Caco-2 (cell line): Measurements from ENCODE around the gene LRRC40. TPM values are rescaled to one million over a fixed set of nuclear protein-coding genes. Genes with fewer than 3 reads are reported as not detected.

Experiments
- Bru-seq: library from RNA; stranded (reverse); fragments of 400-500 nt; gene quantifications from one replicate; lab custom pipeline; 2021; lab: Mats Ljungman, UMichigan
- BruChase-seq, 2 experiments: library from RNA; stranded (reverse); fragments of 400-500 nt; gene quantifications; one replicate each; lab custom pipeline; 2021; lab: Mats Ljungman, UMichigan
- BruUV-seq: library from RNA; stranded (reverse); fragments of 400-500 nt; replicated peaks from 2 replicates; lab custom pipeline; 2021; lab: Mats Ljungman, UMichigan
- CTCF ChIA-PET: fragments of 300-600 bp; sonication (Branson Sonifier 250); formaldehyde crosslinking; loops from one replicate; lab custom pipeline; 2022; ENCODE audit warnings: antibody characterized with exemption; lab: Charles Lee
- POLR2A ChIA-PET: fragments of 300-600 bp; sonication (Branson Sonifier 250); formaldehyde crosslinking; loops from one replicate; lab custom pipeline; 2022; ENCODE audit warnings: antibody characterized with exemption; lab: Charles Lee
- DNase-seq, 2 experiments: peaks; one replicate each; pipeline versions ENCODE4 v3.0.0 to v3.0.0-alpha.2; 2020 to 2022
- H3K27me3 ChIP-seq: replicated peaks from 2 replicates; pipeline ENCODE4 v1.6.0; 2011; ENCODE audit warnings: low read length; ENCODE audit not compliant: control insufficient read depth, insufficient read depth
- H3K36me3 ChIP-seq: 2 replicates; pipeline ENCODE4 v1.5.1; 2011; ENCODE audit warnings: low read length; ENCODE audit not compliant: control insufficient read depth, insufficient read depth
- H3K4me1 ChIP-seq: fragments of 250-450 bp; sonication (Bioruptor Pico); 2 replicates; pipeline ENCODE4 v1.5.1; 2020; ENCODE audit warnings: mild to moderate bottlenecking
- H3K4me3 ChIP-seq: 2 replicates; pipeline ENCODE4 v1.5.1; 2011; ENCODE audit warnings: low read depth, mild to moderate bottlenecking, control low read depth, low read length
- H3K9me3 ChIP-seq: fragments of 250-450 bp; sonication (Bioruptor Pico); 2 replicates; pipeline ENCODE4 v1.5.1; 2020; ENCODE audit warnings: mild to moderate bottlenecking, moderate library complexity
- H3K27ac Mint-ChIP-seq: one replicate; pipeline ENCODE4 v1.8.0; 2022; ENCODE audit warnings: mixed read lengths; ENCODE audit not compliant: unreplicated experiment
- H3K27me3 Mint-ChIP-seq: one replicate; pipeline ENCODE4 v1.8.0; 2022; ENCODE audit warnings: mixed read lengths; ENCODE audit not compliant: insufficient read depth, unreplicated experiment
- H3K36me3 Mint-ChIP-seq: one replicate; pipeline ENCODE4 v1.8.0; 2022; ENCODE audit warnings: mild to moderate bottlenecking, mixed read lengths; ENCODE audit not compliant: insufficient read depth, unreplicated experiment
- H3K4me1 Mint-ChIP-seq: one replicate; pipeline ENCODE4 v1.8.0; 2022; ENCODE audit warnings: low read depth, mixed read lengths; ENCODE audit not compliant: unreplicated experiment
- H3K4me3 Mint-ChIP-seq: one replicate; pipeline ENCODE4 v1.8.0; 2022; ENCODE audit warnings: mild to moderate bottlenecking, moderate library complexity, mixed read lengths; ENCODE audit not compliant: unreplicated experiment
- H3K9me3 Mint-ChIP-seq: one replicate; pipeline ENCODE4 v1.8.0; 2022; ENCODE audit warnings: mixed read lengths; ENCODE audit not compliant: unreplicated experiment
- intact Hi-C: fragments of 100-400 bp; cut with micrococcal nuclease; formaldehyde crosslinking; loops from one replicate; pipeline ENCODE4 v1.10.0; 2022; ENCODE audit not compliant: unreplicated experiment
- long read RNA-seq: library from polyadenylated mRNA; stranded (forward); transcript quantifications from one replicate; pipeline ENCODE4 v2.0.0, GENCODE V29; 2022
- total RNA-seq: library from RNA; stranded (reverse); gene quantifications from 2 replicates; pipeline ENCODE4 v1.2.3, GENCODE V29; 2022
- TF ChIP-seq, protein P1 (sequence below), 2 experiments: fragments of 200-600 bp in 1 of 2; IDR thresholded peaks; 1 replicate in 1 of 2; 2 replicates in 1 of 2; pipeline versions ENCODE4 v1.5.1 to v1.8.0; 2011 to 2022; ENCODE audit warnings: antibody characterized with exemption in 1 of 2, control low read depth in 1 of 2, inconsistent platforms in 1 of 2, low read depth in 1 of 2, low read length in 1 of 2, mild to moderate bottlenecking in 1 of 2, moderate library complexity in 1 of 2; ENCODE audit not compliant: insufficient read depth in 1 of 2, severe bottlenecking in 1 of 2, unreplicated experiment in 1 of 2

The LRRC40 gene
- total RNA-seq = 12.2 and 15.6 TPM in 2 replicates
- Bru-seq, nascent RNA = percentile 69 among the genes with signal in this experiment
- percentile 68 among the genes with signal in this experiment for BruChase-seq, experiment 1, labeled RNA remaining after a 2-hour chase
- BruChase-seq, experiment 2, labeled RNA remaining after a 6-hour chase = percentile 68 among the genes with signal in this experiment
- long read RNA-seq, transcript LRRC40-201 (15 exons, 2,884 nt) = major isoform, 32 of 46 reads
- long read RNA-seq, partial matches to known transcripts = 0 of 46 reads
- long read RNA-seq, other reads (novel, unspliced or antisense) = 14 of 46 reads

DNA sequence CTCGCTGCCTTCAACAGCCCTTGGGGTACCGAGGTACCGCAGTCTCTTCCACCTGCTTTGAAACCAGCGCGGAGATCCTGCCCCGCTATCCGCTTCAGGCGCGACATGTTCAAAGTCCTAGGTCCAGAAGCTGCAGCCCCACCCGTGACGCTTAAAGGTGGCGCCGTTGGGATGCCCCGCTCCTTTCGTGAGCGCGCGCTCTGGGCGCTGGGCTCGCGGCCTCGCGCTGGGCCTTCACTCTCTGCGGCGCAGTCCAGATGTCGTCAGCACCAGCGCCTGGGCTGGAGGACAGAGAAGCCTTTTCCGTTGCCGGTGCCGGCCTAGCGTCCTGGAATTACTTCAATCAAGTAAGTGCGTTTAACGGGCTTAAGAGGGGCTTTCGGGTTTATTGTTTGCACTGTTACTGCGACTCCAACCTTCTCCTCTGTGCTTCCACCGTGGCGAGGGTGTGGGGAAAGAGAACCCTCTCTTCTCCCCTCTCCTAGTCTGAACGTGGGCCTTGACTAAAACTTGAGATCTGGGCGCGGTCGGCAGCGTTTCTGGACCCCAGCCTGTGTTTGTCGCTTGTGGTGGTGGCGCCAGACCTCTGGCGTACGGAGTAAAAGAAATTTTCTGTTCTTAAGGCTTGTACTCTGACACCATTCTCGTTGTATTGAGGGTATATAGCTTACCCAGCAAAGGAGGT is at the start of gene LRRC40:
Gene LRRC40, minus strand, starts transcription at position 146 of the 685 bp plus-strand sequence. Its CDS starts 39 bp downstream, at position 107.
- TF ChIP-seq, protein P1, sequence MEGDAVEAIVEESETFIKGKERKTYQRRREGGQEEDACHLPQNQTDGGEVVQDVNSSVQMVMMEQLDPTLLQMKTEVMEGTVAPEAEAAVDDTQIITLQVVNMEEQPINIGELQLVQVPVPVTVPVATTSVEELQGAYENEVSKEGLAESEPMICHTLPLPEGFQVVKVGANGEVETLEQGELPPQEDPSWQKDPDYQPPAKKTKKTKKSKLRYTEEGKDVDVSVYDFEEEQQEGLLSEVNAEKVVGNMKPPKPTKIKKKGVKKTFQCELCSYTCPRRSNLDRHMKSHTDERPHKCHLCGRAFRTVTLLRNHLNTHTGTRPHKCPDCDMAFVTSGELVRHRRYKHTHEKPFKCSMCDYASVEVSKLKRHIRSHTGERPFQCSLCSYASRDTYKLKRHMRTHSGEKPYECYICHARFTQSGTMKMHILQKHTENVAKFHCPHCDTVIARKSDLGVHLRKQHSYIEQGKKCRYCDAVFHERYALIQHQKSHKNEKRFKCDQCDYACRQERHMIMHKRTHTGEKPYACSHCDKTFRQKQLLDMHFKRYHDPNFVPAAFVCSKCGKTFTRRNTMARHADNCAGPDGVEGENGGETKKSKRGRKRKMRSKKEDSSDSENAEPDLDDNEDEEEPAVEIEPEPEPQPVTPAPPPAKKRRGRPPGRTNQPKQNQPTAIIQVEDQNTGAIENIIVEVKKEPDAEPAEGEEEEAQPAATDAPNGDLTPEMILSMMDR (IDR thresholded peaks at IDR 0.05; ENCODE audit: insufficient read depth in 1 of 2, low read depth in 1 of 2, low read length in 1 of 2, severe bottlenecking in 1 of 2, unreplicated experiment in 1 of 2) = peak in 1 of 2 experiments; percentile 11
- no peaks in the 10 kb centered on the region for H3K27me3 Mint-ChIP-seq
- H3K4me1 Mint-ChIP-seq = no peaks in the 10 kb centered on the region
- Histone ChIP-seq H3K4me1 (no peaks in the 10 kb centered on the region), H3K4me3 (peak within 1 kb of the TSS; percentile 72), H3K9me3 (no peaks in the 10 kb centered on the region), H3K36me3 (no peaks in the 10 kb centered on the region), H3K27me3 (no peaks in the 10 kb centered on the region)
- peak; percentile 92 to 93 for DNase-seq
- H3K36me3 Mint-ChIP-seq = peaks cover 11% of the 10 kb centered on the region
- POLR2A ChIA-PET = interaction anchor here (1.2 kb wide), 1 partner anchor 15 kb away, joined by 17 read pairs; the partner anchor contains the start of gene SRSF11
- intact Hi-C loops = loop anchor here (1.0 to 10.0 kb wide), 3 partner anchors 16 to 209 kb away; partner anchors contain the start of genes CTH and SRSF11
- no TSS peak for BruUV-seq
- H3K4me3 Mint-ChIP-seq = peak within 1 kb of the TSS; percentile 91
- H3K9me3 Mint-ChIP-seq = no peaks in the 10 kb centered on the region
- CTCF ChIA-PET = no interaction called here
- peak within 1 kb of the TSS; percentile 96 for H3K27ac Mint-ChIP-seq

DNA sequence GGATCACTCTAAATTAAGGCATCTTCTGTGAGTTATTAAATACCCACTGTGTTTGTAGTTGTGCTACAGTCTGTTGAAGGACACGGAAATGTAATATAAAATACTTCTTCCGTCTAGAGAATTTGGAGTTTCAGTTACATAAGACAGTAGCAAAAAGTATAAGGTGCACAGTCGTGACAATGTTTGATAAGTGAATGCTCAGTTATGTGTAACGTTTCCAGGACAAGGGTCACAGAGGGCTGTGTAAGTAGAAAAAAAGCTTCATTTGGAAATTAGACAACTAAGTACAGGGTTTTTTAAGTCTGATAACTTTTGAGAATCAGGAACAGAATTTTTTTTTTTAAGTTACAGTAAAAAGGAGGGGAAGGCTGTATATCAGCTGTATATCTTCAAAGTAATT is 43.4 kb upstream of the LRRC40 start:
- ChIA-PET CTCF (no interaction called here), POLR2A (no interaction called here)
- Mint-ChIP-seq H3K4me3 (no peak overlapping the region), H3K27me3 (no peaks in the 10 kb centered on the region), H3K9me3 (no peaks in the 10 kb centered on the region), H3K27ac (no peak overlapping the region), H3K4me1 (peaks cover 9% of the 10 kb centered on the region), H3K36me3 (peaks cover 62% of the 10 kb centered on the region)
- DNase-seq = no peak
- no TSS peak for BruUV-seq
- Histone ChIP-seq H3K4me1 (no peaks in the 10 kb centered on the region), H3K4me3 (no peak overlapping the region), H3K36me3 (no peaks in the 10 kb centered on the region), H3K27me3 (no peaks in the 10 kb centered on the region), H3K9me3 (no peaks in the 10 kb centered on the region)
- TF ChIP-seq, protein P1 (IDR thresholded peaks at IDR 0.05; ENCODE audit: insufficient read depth in 1 of 2, low read depth in 1 of 2, low read length in 1 of 2, severe bottlenecking in 1 of 2, unreplicated experiment in 1 of 2) = no peak
- intact Hi-C loops = no loop called here

DNA sequence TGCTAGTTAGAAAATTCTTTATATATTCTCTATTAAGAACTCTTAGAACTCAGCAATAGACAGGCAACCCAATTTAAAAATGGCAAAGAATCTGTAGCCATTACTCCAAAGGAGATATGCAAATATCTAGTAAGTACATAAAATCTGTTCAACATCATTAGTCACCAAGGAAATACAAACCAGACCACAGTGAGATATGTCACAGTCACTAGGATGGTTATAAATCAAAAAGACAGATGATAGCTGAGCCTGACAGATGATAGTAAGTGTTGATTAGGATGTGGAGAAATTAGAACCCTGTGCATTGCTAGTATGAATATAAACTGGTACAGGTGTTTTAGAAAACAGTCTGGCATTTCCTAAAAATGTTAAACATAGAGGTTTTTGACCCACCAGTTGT is 42.4 kb upstream of the LRRC40 start:
- Mint-ChIP-seq H3K27me3 (no peaks in the 10 kb centered on the region), H3K27ac (no peak overlapping the region), H3K4me1 (peaks cover 9% of the 10 kb centered on the region), H3K9me3 (no peaks in the 10 kb centered on the region), H3K4me3 (no peak overlapping the region), H3K36me3 (peaks cover 72% of the 10 kb centered on the region)
- BruUV-seq = no TSS peak
- Histone ChIP-seq H3K4me3 (no peak overlapping the region), H3K9me3 (no peaks in the 10 kb centered on the region), H3K4me1 (no peaks in the 10 kb centered on the region), H3K27me3 (no peaks in the 10 kb centered on the region), H3K36me3 (no peaks in the 10 kb centered on the region)
- TF ChIP-seq, protein P1 (IDR thresholded peaks at IDR 0.05; ENCODE audit: insufficient read depth in 1 of 2, low read depth in 1 of 2, low read length in 1 of 2, severe bottlenecking in 1 of 2, unreplicated experiment in 1 of 2) = no peak
- intact Hi-C loops = no loop called here
- CTCF ChIA-PET = no interaction called here
- no peak for DNase-seq
- POLR2A ChIA-PET = no interaction called here
